Astrocyte (in vitro differentiated cells and primary cell): ENCODE measurements around the gene CMBL. TPM values are rescaled to one million over a fixed set of nuclear protein-coding genes. Genes with fewer than 3 reads are reported as not detected.

Experiments used
- DNase-seq: peaks from one replicate; pipeline ENCODE4 v3.0.0-alpha.2; 2010; ENCODE audit warnings: low read depth
- FAIRE-seq: peaks from 2 replicates; lab custom pipeline; 2011; peaks lifted over from hg19 to GRCh38; lab: Jason Lieb, UNC
- H2AFZ ChIP-seq: 2 replicates; pipeline ENCODE4 v1.6.0; 2012; ENCODE audit warnings: low read depth, low read length, inconsistent platforms
- H3K27ac ChIP-seq: 2 replicates; pipeline ENCODE4 v1.5.1; 2011; ENCODE audit warnings: low read depth, low read length, inconsistent platforms
- H3K27me3 ChIP-seq: 2 replicates; pipeline ENCODE4 v1.6.0; 2011; ENCODE audit warnings: low read length, inconsistent platforms; ENCODE audit not compliant: insufficient read depth
- H3K36me3 ChIP-seq: 2 replicates; pipeline ENCODE4 v1.5.1; 2011; ENCODE audit warnings: low read length, inconsistent platforms; ENCODE audit not compliant: insufficient read depth
- H3K4me1 ChIP-seq: 2 replicates; pipeline ENCODE4 v1.5.1; 2011; ENCODE audit warnings: low read length, inconsistent platforms; ENCODE audit not compliant: insufficient read depth
- H3K4me2 ChIP-seq: 2 replicates; pipeline ENCODE4 v1.6.0; 2012; ENCODE audit warnings: low read length, inconsistent platforms
- H3K4me3 ChIP-seq: 2 replicates; pipeline ENCODE4 v1.5.1; 2011; ENCODE audit warnings: low read depth, mild to moderate bottlenecking, low read length, inconsistent platforms; ENCODE audit not compliant: insufficient read depth
- H3K79me2 ChIP-seq: 2 replicates; pipeline ENCODE4 v1.6.0; 2012; ENCODE audit warnings: mild to moderate bottlenecking, low read length, inconsistent platforms; ENCODE audit not compliant: insufficient read depth
- H3K9ac ChIP-seq: 2 replicates; pipeline ENCODE4 v1.6.0; 2012; ENCODE audit warnings: mild to moderate bottlenecking, low read length, inconsistent platforms
- H3K9me3 ChIP-seq: 2 replicates; pipeline ENCODE4 v1.5.1; 2012; ENCODE audit warnings: low read depth, mild to moderate bottlenecking, low read length, inconsistent platforms; ENCODE audit not compliant: insufficient read depth
- H4K20me1 ChIP-seq: 2 replicates; pipeline ENCODE4 v1.6.0; 2012; ENCODE audit warnings: low read length, inconsistent platforms; ENCODE audit not compliant: insufficient read depth
- H3K27ac Mint-ChIP-seq: one replicate; pipeline ENCODE4 v1.8.0; 2021; ENCODE audit warnings: mild to moderate bottlenecking, mixed read lengths; ENCODE audit not compliant: unreplicated experiment
- H3K27me3 Mint-ChIP-seq: one replicate; pipeline ENCODE4 v1.8.0; 2021; ENCODE audit warnings: low read depth, mixed read lengths; ENCODE audit not compliant: unreplicated experiment
- H3K36me3 Mint-ChIP-seq: one replicate; pipeline ENCODE4 v1.8.0; 2021; ENCODE audit warnings: low read depth, mixed read lengths; ENCODE audit not compliant: unreplicated experiment
- H3K4me1 Mint-ChIP-seq: one replicate; pipeline ENCODE4 v1.8.0; 2021; ENCODE audit warnings: low read depth, mixed read lengths; ENCODE audit not compliant: unreplicated experiment
- H3K4me3 Mint-ChIP-seq: one replicate; pipeline ENCODE4 v1.8.0; 2021; ENCODE audit warnings: mild to moderate bottlenecking, moderate library complexity, mixed read lengths; ENCODE audit not compliant: unreplicated experiment
- H3K9me3 Mint-ChIP-seq: one replicate; pipeline ENCODE4 v1.8.0; 2021; ENCODE audit warnings: mild to moderate bottlenecking, mixed read lengths; ENCODE audit not compliant: unreplicated experiment
- CTCF ChIP-seq: IDR thresholded peaks from 2 replicates; pipeline ENCODE4 v1.5.1; 2011; ENCODE audit warnings: low read depth, mild to moderate bottlenecking, inconsistent platforms, low read length, moderate library complexity; ENCODE audit not compliant: insufficient read depth
- EZH2 ChIP-seq: IDR thresholded peaks from 2 replicates; pipeline ENCODE4 v1.6.1; 2012; ENCODE audit warnings: mild to moderate bottlenecking, low read length, inconsistent platforms; ENCODE audit not compliant: insufficient read depth
- total RNA-seq: library from RNA; stranded (reverse); gene quantifications from 2 replicates; pipeline ENCODE4 v1.2.1, GENCODE V29; 2021

The CMBL gene
- total RNA-seq, 1 donor from 2014 or later = 39.7 TPM

GRCh38 chr5:10259899-10260298 lies 47.8 kb downstream of the CMBL start:
- DNase-seq (no peak), FAIRE-seq (no peak)
- Histone ChIP-seq H3K4me2 (no peak overlapping the region), H4K20me1 (peaks cover 87% of the 10 kb centered on the region), H3K27me3 (no peaks in the 10 kb centered on the region), H3K9me3 (no peaks in the 10 kb centered on the region), H3K4me1 (no peaks in the 10 kb centered on the region), H3K36me3 (peaks cover 94% of the 10 kb centered on the region), H3K9ac (no peak overlapping the region), H2AFZ (no peak overlapping the region), H3K4me3 (no peak overlapping the region), H3K27ac (no peak overlapping the region), H3K79me2 (peaks cover 57% of the 10 kb centered on the region)
- Mint-ChIP-seq H3K36me3 (peaks cover 32% of the 10 kb centered on the region), H3K27me3 (no peaks in the 10 kb centered on the region), H3K4me1 (no peaks in the 10 kb centered on the region), H3K4me3 (no peak overlapping the region), H3K27ac (no peak overlapping the region), H3K9me3 (no peaks in the 10 kb centered on the region)
- TF ChIP-seq CTCF (no peak), EZH2 (no peak)

- Mint-ChIP-seq H3K36me3 (peaks cover 28% of the 10 kb centered on the region), H3K27ac (no peak overlapping the region), H3K9me3 (no peaks in the 10 kb centered on the region), H3K27me3 (no peaks in the 10 kb centered on the region), H3K4me3 (no peak overlapping the region), H3K4me1 (peaks cover 3% of the 10 kb centered on the region)
- no peak overlapping the region for H3K4me3 ChIP-seq
- no peak for TF ChIP-seq CTCF
- TF ChIP-seq EZH2 = no peak
- peaks cover 77% of the 10 kb centered on the region for H3K79me2 ChIP-seq
- no peaks in the 10 kb centered on the region for H3K27me3 ChIP-seq
- DNase-seq = no peak
- no peak overlapping the region for H2AFZ ChIP-seq
- H3K4me2 ChIP-seq = no peak overlapping the region
- peaks cover 92% of the 10 kb centered on the region for H3K36me3 ChIP-seq
- H4K20me1 ChIP-seq = peaks cover 94% of the 10 kb centered on the region
- no peaks in the 10 kb centered on the region for H3K9me3 ChIP-seq
- no peak for FAIRE-seq
- H3K4me1 ChIP-seq = peaks cover 3% of the 10 kb centered on the region
- H3K9ac ChIP-seq = no peak overlapping the region
- H3K27ac ChIP-seq = no peak overlapping the region
Observed at GRCh38 chr5:10257870-10258269, 49.8 kb downstream of the CMBL start.

GRCh38 chr5:10254686-10255085 lies 53.0 kb downstream of the CMBL start:
- Histone ChIP-seq H2AFZ (no peak overlapping the region), H3K4me1 (peaks cover 18% of the 10 kb centered on the region), H3K9ac (no peak overlapping the region), H3K36me3 (peaks cover 61% of the 10 kb centered on the region), H3K27ac (no peak overlapping the region), H3K27me3 (no peaks in the 10 kb centered on the region), H3K79me2 (peaks cover 96% of the 10 kb centered on the region), H4K20me1 (peaks cover 86% of the 10 kb centered on the region), H3K9me3 (no peaks in the 10 kb centered on the region), H3K4me2 (no peak overlapping the region), H3K4me3 (no peak overlapping the region)
- DNase-seq (no peak), FAIRE-seq (no peak)
- H3K27me3 Mint-ChIP-seq = no peaks in the 10 kb centered on the region
- H3K9me3 Mint-ChIP-seq = no peaks in the 10 kb centered on the region
- no peak for TF ChIP-seq EZH2
- no peak for TF ChIP-seq CTCF
- H3K4me3 Mint-ChIP-seq = no peak overlapping the region
- H3K27ac Mint-ChIP-seq = no peak overlapping the region
- H3K4me1 Mint-ChIP-seq = peaks cover 15% of the 10 kb centered on the region
- H3K36me3 Mint-ChIP-seq = peaks cover 17% of the 10 kb centered on the region
